SK-N-SH (cell line): ENCODE data around the gene PLAAT4. TPM values are rescaled to one million over a fixed set of nuclear protein-coding genes. Genes with fewer than 3 reads are reported as not detected.

ENCODE experiments used
- CTCF ChIA-PET: fragments of 300-600, 350-600 bp; formaldehyde crosslinking; extraction: SDS; loops from one replicate; lab custom pipeline; 2021; lab: Yijun Ruan, JAX
- POLR2A ChIA-PET: fragments of 350-600 bp; sonication (Branson Sonifier 250); formaldehyde crosslinking; extraction: SDS; loops from one replicate; lab custom pipeline; 2020; ENCODE audit warnings: antibody characterized with exemption, inconsistent platforms; lab: Yijun Ruan, JAX
- DNase-seq: peaks from one replicate; pipeline ENCODE4 v3.0.0; 2012
- H2AFZ ChIP-seq: fragments of 200-600 bp; sonication (generic); 2 replicates; pipeline ENCODE4 v1.8.1; 2016; ENCODE audit warnings: antibody characterized with exemption, mild to moderate bottlenecking, low read depth
- H3F3A ChIP-seq: fragments of 200-600 bp; sonication (generic); replicated peaks from 2 replicates; pipeline ENCODE3; 2016; ENCODE audit warnings: antibody characterized with exemption, mild to moderate bottlenecking; ENCODE audit not compliant: insufficient read depth
- H3K27ac ChIP-seq, 2 experiments: fragments of 200-500 bp in 1 of 2; fragments of 200-600 bp in 1 of 2; sonication (Bioruptor generic) in 1 of 2; sonication (generic), shearing (Covaris generic) in 1 of 2; 2 replicates each; pipeline versions ENCODE4 v1.5.1 to v1.6.1; 2014 to 2016; ENCODE audit warnings: low read depth in 2 of 2, inconsistent platforms in 1 of 2, low read length in 1 of 2, mild to moderate bottlenecking in 1 of 2, mixed read lengths in 1 of 2
- H3K27me3 ChIP-seq: fragments of 200-600 bp; sonication (generic), shearing (Covaris generic); 2 replicates; pipeline ENCODE4 v1.6.1; 2016; ENCODE audit warnings: mixed run types; ENCODE audit not compliant: insufficient read depth
- H3K36me3 ChIP-seq, 2 experiments: fragments of 200-500 bp in 1 of 2; fragments of 200-600 bp in 1 of 2; sonication (Bioruptor generic) in 1 of 2; sonication (generic) in 1 of 2; replicated peaks in 1 of 2; 2 replicates each; pipeline versions ENCODE3 to v1.5.1; 2014 to 2016; ENCODE audit warnings: low read length in 1 of 2, mild to moderate bottlenecking in 1 of 2; ENCODE audit not compliant: insufficient read depth in 2 of 2, control insufficient read depth in 1 of 2
- H3K4me1 ChIP-seq, 2 experiments: fragments of 200-500 bp in 1 of 2; fragments of 200-600 bp in 1 of 2; sonication (Bioruptor generic) in 1 of 2; sonication (generic), shearing (Covaris generic) in 1 of 2; 2 replicates each; pipeline versions ENCODE4 v1.5.1 to v1.6.1; 2014 to 2016; ENCODE audit warnings: low read depth in 1 of 2, low read length in 1 of 2, mixed run types in 1 of 2; ENCODE audit not compliant: insufficient read depth in 2 of 2, control insufficient read depth in 1 of 2
- H3K4me2 ChIP-seq: fragments of 200-600 bp; sonication (generic), shearing (Covaris generic); 2 replicates; pipeline ENCODE4 v1.6.1; 2017; ENCODE audit warnings: mixed run types
- H3K4me3 ChIP-seq, 2 experiments: fragments of 200-500 bp in 1 of 2; fragments of 200-600 bp in 1 of 2; sonication (Bioruptor generic) in 1 of 2; sonication (generic), shearing (Covaris generic) in 1 of 2; 2 replicates each; pipeline versions ENCODE4 v1.5.1 to v1.8.1; 2014 to 2016; ENCODE audit warnings: low read depth in 2 of 2, inconsistent platforms in 1 of 2, low read length in 1 of 2, mild to moderate bottlenecking in 1 of 2, mixed read lengths in 1 of 2, moderate library complexity in 1 of 2
- H3K79me2 ChIP-seq: fragments of 200-600 bp; sonication (generic); 2 replicates; pipeline ENCODE4 v1.8.1; 2017; ENCODE audit warnings: mild to moderate bottlenecking; ENCODE audit not compliant: insufficient read depth
- H3K9ac ChIP-seq: fragments of 200-600 bp; sonication (generic); 2 replicates; pipeline ENCODE4 v1.6.1; 2017; ENCODE audit warnings: mixed run types
- H3K9me2 ChIP-seq: fragments of 200-600 bp; sonication (generic); 2 replicates; pipeline ENCODE4 v1.6.1; 2017; ENCODE audit warnings: mixed run types
- H3K9me3 ChIP-seq: fragments of 200-600 bp; sonication (generic); 2 replicates; pipeline ENCODE4 v1.6.1; 2017; ENCODE audit warnings: mixed run types, mild to moderate bottlenecking, moderate library complexity
- H4K20me1 ChIP-seq: fragments of 200-600 bp; sonication (generic); 2 replicates; pipeline ENCODE4 v1.6.1; 2017; ENCODE audit warnings: mild to moderate bottlenecking, mixed run types; ENCODE audit not compliant: insufficient read depth
- EP300 ChIP-seq, 2 experiments: IDR thresholded peaks; 2 replicates each; pipeline versions ENCODE4 v1.4.0 to v1.6.1; 2012; ENCODE audit warnings: borderline replicate concordance in 1 of 2, low read depth in 1 of 2, low read length in 1 of 2
- FOSL2 ChIP-seq: IDR thresholded peaks from 2 replicates; pipeline ENCODE4 v1.4.0; 2012; ENCODE audit warnings: low read depth, mild to moderate bottlenecking, moderate library complexity, borderline replicate concordance
- GATA2 ChIP-seq: sonication (generic); formaldehyde crosslinking; IDR thresholded peaks from 2 replicates; pipeline ENCODE4 v1.5.0; 2020; ENCODE audit warnings: mild to moderate bottlenecking, missing genetic modification reagents
- JUND ChIP-seq: IDR thresholded peaks from 2 replicates; pipeline ENCODE4 v1.4.0; 2012
- SIN3A ChIP-seq: IDR thresholded peaks from 2 replicates; pipeline ENCODE4 v1.6.1; 2012; ENCODE audit warnings: low read depth, mild to moderate bottlenecking, low read length, moderate library complexity, borderline replicate concordance
- WGBS: methylation state at CpG from one replicate; pipeline ENCODE4 v1.1.6; 2017; ENCODE audit warnings: low lambda C conversion rate; 5-methylcytosine and 5-hydroxymethylcytosine counted together
- polyA plus RNA-seq, 3 experiments: library from polyadenylated mRNA; depleted of rRNA; stranded (reverse); fragments of >200 nt; gene quantifications; 2 replicates each; pipeline ENCODE4 v1.2.3, GENCODE V29; 2012
- TF ChIP-seq, protein P1 (sequence below): IDR thresholded peaks from 2 replicates; pipeline ENCODE4 v1.4.0; 2012; ENCODE audit warnings: low read depth, borderline replicate concordance
- TF ChIP-seq, protein P2 (sequence below): fragments of 200-600 bp; sonication (generic); IDR thresholded peaks from 2 replicates; pipeline ENCODE4 v1.6.1; 2017; ENCODE audit warnings: antibody characterized with exemption, mild to moderate bottlenecking, moderate library complexity
- TF ChIP-seq, protein P3 (sequence below): IDR thresholded peaks from 2 replicates; pipeline ENCODE4 v1.4.0; 2012; ENCODE audit warnings: low read depth, borderline replicate concordance
- TF ChIP-seq, protein P4 (sequence below): IDR thresholded peaks from 2 replicates; pipeline ENCODE4 v1.4.0; 2012; ENCODE audit warnings: low read depth

The PLAAT4 gene
- polyA plus RNA-seq, 1 of the 3 experiments (the other 2 are of a cell fraction), result 5.6 TPM

DNA sequence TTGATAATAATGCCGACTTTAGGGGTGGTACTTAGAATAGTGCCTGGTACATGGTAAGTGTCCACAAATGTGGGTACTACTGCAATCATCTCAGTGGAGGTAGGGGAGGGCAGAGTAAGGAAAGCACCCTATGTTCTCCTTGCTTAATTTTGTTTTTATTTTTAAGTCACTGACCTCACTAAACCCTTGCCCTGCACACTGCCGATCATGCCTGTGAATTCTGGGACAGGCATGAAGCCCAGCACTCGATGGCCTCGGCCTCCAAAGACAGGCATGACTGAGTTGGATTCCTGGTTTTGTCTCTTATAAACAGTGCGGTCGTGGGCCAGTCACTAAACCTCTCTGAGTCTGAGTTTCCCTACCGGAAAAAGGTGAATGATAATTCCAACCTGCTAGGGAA, 23.8 kb upstream of the PLAAT4 start:
- CTCF ChIA-PET, result no interaction called here
- Histone ChIP-seq H3K4me1 (peaks cover 0 to 3% of the 10 kb centered on the region in 2 experiments; a peak in 1 of 4 replicates), H3K4me3 (no peak overlapping the region)

DNA sequence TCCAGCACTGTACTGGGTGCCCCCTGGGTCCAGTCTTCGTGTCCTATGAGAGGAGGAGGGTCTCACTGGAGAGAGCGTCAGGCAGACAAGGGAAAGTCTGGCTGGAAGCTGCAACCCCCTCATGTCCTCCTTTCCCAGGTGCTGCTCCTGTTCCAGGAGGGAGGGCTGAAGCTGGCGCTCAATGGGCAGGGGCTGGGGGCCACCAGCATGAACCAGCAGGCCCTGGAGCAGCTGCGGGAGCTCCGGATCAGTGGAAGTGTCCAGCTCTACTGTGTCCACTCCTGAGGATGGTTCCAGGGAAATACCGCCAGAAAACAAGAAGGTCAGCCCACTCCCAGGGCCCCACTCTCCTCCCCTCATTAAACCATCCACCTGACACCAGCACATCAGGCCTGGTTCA, 20.5 kb upstream of the PLAAT4 start:
- no peaks in the 10 kb centered on the region for H3K9me3 ChIP-seq
- H3K9ac ChIP-seq, result no peak overlapping the region
- H3K36me3 ChIP-seq, result no peaks in the 10 kb centered on the region
- H3K27me3 ChIP-seq, result no peaks in the 10 kb centered on the region; the same call in 1 of the 2 replicates
- no peaks in the 10 kb centered on the region for H3K9me2 ChIP-seq
- TF ChIP-seq JUND (no peak), SIN3A (no peak)
- TF ChIP-seq, protein P1, sequence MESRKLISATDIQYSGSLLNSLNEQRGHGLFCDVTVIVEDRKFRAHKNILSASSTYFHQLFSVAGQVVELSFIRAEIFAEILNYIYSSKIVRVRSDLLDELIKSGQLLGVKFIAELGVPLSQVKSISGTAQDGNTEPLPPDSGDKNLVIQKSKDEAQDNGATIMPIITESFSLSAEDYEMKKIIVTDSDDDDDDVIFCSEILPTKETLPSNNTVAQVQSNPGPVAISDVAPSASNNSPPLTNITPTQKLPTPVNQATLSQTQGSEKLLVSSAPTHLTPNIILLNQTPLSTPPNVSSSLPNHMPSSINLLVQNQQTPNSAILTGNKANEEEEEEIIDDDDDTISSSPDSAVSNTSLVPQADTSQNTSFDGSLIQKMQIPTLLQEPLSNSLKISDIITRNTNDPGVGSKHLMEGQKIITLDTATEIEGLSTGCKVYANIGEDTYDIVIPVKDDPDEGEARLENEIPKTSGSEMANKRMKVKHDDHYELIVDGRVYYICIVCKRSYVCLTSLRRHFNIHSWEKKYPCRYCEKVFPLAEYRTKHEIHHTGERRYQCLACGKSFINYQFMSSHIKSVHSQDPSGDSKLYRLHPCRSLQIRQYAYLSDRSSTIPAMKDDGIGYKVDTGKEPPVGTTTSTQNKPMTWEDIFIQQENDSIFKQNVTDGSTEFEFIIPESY, result no peak
- TF ChIP-seq, protein P2, sequence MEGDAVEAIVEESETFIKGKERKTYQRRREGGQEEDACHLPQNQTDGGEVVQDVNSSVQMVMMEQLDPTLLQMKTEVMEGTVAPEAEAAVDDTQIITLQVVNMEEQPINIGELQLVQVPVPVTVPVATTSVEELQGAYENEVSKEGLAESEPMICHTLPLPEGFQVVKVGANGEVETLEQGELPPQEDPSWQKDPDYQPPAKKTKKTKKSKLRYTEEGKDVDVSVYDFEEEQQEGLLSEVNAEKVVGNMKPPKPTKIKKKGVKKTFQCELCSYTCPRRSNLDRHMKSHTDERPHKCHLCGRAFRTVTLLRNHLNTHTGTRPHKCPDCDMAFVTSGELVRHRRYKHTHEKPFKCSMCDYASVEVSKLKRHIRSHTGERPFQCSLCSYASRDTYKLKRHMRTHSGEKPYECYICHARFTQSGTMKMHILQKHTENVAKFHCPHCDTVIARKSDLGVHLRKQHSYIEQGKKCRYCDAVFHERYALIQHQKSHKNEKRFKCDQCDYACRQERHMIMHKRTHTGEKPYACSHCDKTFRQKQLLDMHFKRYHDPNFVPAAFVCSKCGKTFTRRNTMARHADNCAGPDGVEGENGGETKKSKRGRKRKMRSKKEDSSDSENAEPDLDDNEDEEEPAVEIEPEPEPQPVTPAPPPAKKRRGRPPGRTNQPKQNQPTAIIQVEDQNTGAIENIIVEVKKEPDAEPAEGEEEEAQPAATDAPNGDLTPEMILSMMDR, result no peak
- no peak overlapping the region for H3K4me2 ChIP-seq
- no peak overlapping the region for H2AFZ ChIP-seq
- H3K27ac ChIP-seq, result no peak overlapping the region
- H3F3A ChIP-seq, result no peaks in the 10 kb centered on the region
- 100% methylated on average over 1 of the region's 6 CpGs for WGBS
- no peaks in the 10 kb centered on the region for H3K79me2 ChIP-seq
- ChIA-PET POLR2A (no interaction called here), CTCF (interaction anchor here (1.4 kb wide), 1 partner anchor 222 kb away, joined by 4 read pairs; no protein-coding TSS in a partner anchor)
- H3K4me1 ChIP-seq, result no peaks in the 10 kb centered on the region
- no peak overlapping the region for H3K4me3 ChIP-seq
- H4K20me1 ChIP-seq, result no peaks in the 10 kb centered on the region
- no peak for DNase-seq

More for the DNA sequence above, 23.8 kb upstream of the PLAAT4 start:
- POLR2A ChIA-PET, result no interaction called here
- WGBS, result 75% methylated on average over 7 of the region's 7 CpGs
- no peak overlapping the region for H2AFZ ChIP-seq
- H3K79me2 ChIP-seq, result no peaks in the 10 kb centered on the region
- no peak overlapping the region for H3K4me2 ChIP-seq
- no peaks in the 10 kb centered on the region; the same call in 1 of the 2 replicates for H3K27me3 ChIP-seq
- H4K20me1 ChIP-seq, result no peaks in the 10 kb centered on the region
- no peak for TF ChIP-seq GATA2 (CRISPR knock-in tag)
- no peaks in the 10 kb centered on the region for H3F3A ChIP-seq
- no peak overlapping the region for H3K27ac ChIP-seq
- no peaks in the 10 kb centered on the region for H3K9me2 ChIP-seq
- no peak overlapping the region for H3K9ac ChIP-seq
- H3K9me3 ChIP-seq, result no peaks in the 10 kb centered on the region
- H3K36me3 ChIP-seq, result no peaks in the 10 kb centered on the region
- no peak for DNase-seq

DNA sequence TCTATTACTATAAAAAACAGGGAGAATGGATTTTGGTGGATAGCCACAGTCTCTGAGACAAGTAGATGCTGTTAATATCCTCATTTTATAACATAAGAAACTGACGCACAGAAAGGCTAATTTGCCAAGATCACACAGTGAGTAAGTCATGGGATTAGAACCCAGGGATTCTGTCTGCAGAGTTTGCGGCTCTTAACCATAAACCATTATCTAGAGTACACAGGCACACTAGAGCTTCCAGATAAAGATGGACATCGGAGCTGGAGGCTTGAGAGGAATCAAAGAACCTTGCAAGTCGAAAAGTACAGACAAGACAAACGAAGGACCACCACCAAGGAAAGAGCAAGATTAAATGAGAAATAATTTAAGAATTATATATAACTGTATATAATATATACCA, 19.5 kb upstream of the PLAAT4 start:
- Histone ChIP-seq H3K4me2 (no peak overlapping the region), H3K9me3 (no peaks in the 10 kb centered on the region), H3K9me2 (no peaks in the 10 kb centered on the region), H2AFZ (no peak overlapping the region), H3K27me3 (no peaks in the 10 kb centered on the region; the same call in 1 of the 2 replicates), H3K4me3 (no peak overlapping the region), H3K4me1 (no peaks in the 10 kb centered on the region), H4K20me1 (no peaks in the 10 kb centered on the region), H3K36me3 (no peaks in the 10 kb centered on the region), H3F3A (no peaks in the 10 kb centered on the region), H3K27ac (no peak overlapping the region), H3K9ac (no peak overlapping the region), H3K79me2 (no peaks in the 10 kb centered on the region)
- 62% methylated on average over 5 of the region's 5 CpGs for WGBS
- CTCF ChIA-PET, result no interaction called here
- POLR2A ChIA-PET, result no interaction called here
- DNase-seq, result no peak
- TF ChIP-seq FOSL2, result no peak
- TF ChIP-seq, protein P3, sequence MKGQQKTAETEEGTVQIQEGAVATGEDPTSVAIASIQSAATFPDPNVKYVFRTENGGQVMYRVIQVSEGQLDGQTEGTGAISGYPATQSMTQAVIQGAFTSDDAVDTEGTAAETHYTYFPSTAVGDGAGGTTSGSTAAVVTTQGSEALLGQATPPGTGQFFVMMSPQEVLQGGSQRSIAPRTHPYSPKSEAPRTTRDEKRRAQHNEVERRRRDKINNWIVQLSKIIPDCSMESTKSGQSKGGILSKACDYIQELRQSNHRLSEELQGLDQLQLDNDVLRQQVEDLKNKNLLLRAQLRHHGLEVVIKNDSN, result no peak
- TF ChIP-seq, protein P4, sequence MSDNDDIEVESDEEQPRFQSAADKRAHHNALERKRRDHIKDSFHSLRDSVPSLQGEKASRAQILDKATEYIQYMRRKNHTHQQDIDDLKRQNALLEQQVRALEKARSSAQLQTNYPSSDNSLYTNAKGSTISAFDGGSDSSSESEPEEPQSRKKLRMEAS, result no peak
- TF ChIP-seq EP300 (IDR thresholded peaks at IDR 0.05; ENCODE audit: borderline replicate concordance in 1 of 2, low read depth in 1 of 2, low read length in 1 of 2), result no peak
